Retinal pigment epithelial cell (primary cell): ENCODE measurements around the gene VPS35.

ENCODE experiments used
- DNase-seq: peaks from one replicate; pipeline ENCODE4 v3.0.0-alpha.2; 2010; ENCODE audit warnings: low read depth
- H3K4me3 ChIP-seq: 2 replicates; pipeline ENCODE4 v1.5.1; 2011; ENCODE audit warnings: mild to moderate bottlenecking, low read length, control low read depth, moderate library complexity
- TF ChIP-seq, protein P1 (sequence below): conservative IDR thresholded peaks from 2 replicates; pipeline ENCODE4 v1.5.1; 2011; ENCODE audit warnings: low read depth, low read length, control low read depth, inconsistent platforms

Gene VPS35

DNA sequence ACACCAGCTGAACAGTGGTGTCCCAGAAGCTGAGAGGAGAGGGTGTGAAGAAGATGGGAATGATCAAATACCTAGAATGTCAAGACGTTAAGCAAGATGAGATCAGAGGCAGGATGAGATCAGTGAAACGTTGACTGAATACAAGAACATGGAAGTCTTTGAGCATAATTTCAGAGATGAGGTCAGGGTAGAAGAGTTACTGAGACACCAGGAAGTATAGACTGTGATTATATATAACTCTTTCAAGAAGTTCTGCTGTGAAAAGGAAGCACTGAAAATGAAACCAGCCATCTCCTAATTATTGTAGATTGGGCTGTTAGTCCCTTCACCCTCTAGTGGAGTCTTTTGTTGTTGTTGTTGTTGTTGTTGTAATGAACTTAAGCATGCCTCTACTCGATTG is 76.9 kb downstream of the VPS35 start:
- TF ChIP-seq, protein P1, sequence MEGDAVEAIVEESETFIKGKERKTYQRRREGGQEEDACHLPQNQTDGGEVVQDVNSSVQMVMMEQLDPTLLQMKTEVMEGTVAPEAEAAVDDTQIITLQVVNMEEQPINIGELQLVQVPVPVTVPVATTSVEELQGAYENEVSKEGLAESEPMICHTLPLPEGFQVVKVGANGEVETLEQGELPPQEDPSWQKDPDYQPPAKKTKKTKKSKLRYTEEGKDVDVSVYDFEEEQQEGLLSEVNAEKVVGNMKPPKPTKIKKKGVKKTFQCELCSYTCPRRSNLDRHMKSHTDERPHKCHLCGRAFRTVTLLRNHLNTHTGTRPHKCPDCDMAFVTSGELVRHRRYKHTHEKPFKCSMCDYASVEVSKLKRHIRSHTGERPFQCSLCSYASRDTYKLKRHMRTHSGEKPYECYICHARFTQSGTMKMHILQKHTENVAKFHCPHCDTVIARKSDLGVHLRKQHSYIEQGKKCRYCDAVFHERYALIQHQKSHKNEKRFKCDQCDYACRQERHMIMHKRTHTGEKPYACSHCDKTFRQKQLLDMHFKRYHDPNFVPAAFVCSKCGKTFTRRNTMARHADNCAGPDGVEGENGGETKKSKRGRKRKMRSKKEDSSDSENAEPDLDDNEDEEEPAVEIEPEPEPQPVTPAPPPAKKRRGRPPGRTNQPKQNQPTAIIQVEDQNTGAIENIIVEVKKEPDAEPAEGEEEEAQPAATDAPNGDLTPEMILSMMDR, result no peak
- no peak overlapping the region for H3K4me3 ChIP-seq

DNA sequence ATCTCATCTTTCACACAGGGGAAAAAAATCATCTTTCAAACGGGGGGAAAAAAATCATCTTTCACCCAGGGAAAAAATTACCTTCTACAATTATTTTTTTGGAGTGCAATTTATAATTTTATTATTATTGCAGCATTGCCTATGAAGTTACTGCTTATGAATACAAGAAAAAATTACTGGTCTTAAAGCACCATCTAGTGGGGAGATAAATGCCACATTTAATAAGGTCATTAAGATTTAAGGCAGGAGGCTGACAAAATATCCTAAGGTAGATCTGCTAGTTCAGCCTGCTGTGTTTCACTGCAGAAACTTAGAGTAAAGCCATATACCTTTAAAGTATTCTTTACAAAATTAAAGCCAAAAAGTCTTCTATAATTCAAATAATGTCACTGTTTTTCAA is 81.4 kb downstream of the VPS35 start:
- peak; percentile 23 for DNase-seq
- TF ChIP-seq, protein P1, result peak; percentile 35
- H3K4me3 ChIP-seq, result no peak overlapping the region

More for the DNA sequence above, 76.9 kb downstream of the VPS35 start:
- no peak for DNase-seq

GRCh38 chr16:46606231-46606630 is 82.7 kb downstream of the VPS35 start:
- TF ChIP-seq, protein P1, result no peak
- DNase-seq, result no peak
- H3K4me3 ChIP-seq, result no peak overlapping the region
